ENCODE results near the gene MAD1L1.

DNA sequence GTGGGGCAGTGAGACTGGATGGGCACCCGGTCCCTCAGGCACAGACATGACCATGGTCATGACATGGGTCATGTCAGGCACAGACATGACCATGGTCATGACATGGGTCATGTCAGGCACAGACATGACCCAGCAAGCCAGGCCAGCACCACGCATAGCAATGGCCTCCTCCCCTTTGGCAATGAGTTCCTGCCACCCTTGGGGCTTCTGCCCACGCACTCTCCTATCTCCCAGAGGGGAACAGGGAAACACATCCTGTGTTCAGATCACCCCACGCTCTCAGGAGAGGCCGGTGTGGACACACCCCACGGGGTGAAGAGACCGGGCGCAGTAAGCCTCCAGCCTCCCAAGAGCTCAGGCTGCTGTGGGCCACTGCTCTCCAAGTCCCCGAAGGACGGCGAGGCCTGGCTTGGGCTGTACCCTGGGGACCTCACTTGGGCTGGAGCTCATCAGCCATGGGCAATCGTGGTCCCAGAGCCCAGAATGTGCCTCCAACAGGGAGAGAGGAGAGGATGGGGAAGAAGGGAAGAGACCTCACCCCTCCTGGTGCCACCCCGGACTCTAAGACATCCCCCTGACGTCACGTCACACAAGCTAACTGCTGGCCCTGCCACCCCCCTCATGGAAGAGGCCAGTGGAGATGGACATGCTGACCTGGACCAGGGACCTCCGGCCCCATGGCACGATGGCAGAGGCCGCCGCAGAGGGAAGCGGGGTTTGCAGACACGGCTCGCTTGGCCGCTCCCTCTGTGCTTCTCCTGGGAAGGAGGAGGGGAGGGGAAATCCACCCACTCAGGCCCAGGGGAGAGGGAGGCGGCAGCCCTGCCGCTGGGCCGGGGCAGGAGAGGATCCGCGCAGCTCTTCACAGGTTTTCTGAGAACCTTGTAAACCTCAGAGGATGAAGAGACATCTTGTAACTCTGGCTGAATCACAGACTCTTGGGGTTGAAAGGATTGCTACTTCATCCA is 293.0 kb downstream of the MAD1L1 start:
- TF ChIP-seq, protein P1, sequence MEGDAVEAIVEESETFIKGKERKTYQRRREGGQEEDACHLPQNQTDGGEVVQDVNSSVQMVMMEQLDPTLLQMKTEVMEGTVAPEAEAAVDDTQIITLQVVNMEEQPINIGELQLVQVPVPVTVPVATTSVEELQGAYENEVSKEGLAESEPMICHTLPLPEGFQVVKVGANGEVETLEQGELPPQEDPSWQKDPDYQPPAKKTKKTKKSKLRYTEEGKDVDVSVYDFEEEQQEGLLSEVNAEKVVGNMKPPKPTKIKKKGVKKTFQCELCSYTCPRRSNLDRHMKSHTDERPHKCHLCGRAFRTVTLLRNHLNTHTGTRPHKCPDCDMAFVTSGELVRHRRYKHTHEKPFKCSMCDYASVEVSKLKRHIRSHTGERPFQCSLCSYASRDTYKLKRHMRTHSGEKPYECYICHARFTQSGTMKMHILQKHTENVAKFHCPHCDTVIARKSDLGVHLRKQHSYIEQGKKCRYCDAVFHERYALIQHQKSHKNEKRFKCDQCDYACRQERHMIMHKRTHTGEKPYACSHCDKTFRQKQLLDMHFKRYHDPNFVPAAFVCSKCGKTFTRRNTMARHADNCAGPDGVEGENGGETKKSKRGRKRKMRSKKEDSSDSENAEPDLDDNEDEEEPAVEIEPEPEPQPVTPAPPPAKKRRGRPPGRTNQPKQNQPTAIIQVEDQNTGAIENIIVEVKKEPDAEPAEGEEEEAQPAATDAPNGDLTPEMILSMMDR (IDR thresholded peaks at IDR 0.05; ENCODE audit: insufficient read depth, low read length, poor library complexity, severe bottlenecking), result no peak
- TF ChIP-seq EZH2phosphoT487 (conservative IDR thresholded peaks at IDR 0.05; ENCODE audit: low read length), result no peak
